ENCODE measurements around the gene SMIM30. TPM values are rescaled to one million over a fixed set of nuclear protein-coding genes. Genes with fewer than 3 reads are reported as not detected.

The SMIM30 gene
- total and polyA plus RNA-seq, 10 of the 15 experiments (the other 5 are each of a cell fraction or from before 2014, with no cell fraction given), result 42.2 to 258 (median 96.9) TPM

GRCh38 chr7:113083132-113083815, 35.1 kb downstream of the SMIM30 start (continued):
- TF ChIP-seq EP300 (IDR thresholded peaks at IDR 0.05; ENCODE audit: borderline replicate concordance in 1 of 2, control insufficient read depth in 1 of 2, low read depth in 2 of 2, low read length in 2 of 2) (no peak), ZNF217 (IDR thresholded peaks at IDR 0.05) (no peak), TARDBP (IDR thresholded peaks at IDR 0.05; ENCODE audit: borderline replicate concordance) (no peak), MYC (IDR thresholded peaks at IDR 0.05; ENCODE audit: insufficient read depth, insufficient read length, insufficient replicate concordance, low read length, severe bottlenecking) (no peak), IRF5 (IDR thresholded peaks at IDR 0.05; ENCODE audit: borderline replicate concordance) (no peak), IRF3 (IDR thresholded peaks at IDR 0.05) (no peak)

- Histone ChIP-seq H3K4me3 (no peak overlapping the region), H3K36me3 (ENCODE audit: control insufficient read depth in 2 of 2, insufficient read depth in 2 of 2, low read length in 1 of 2) (no peaks in the 10 kb centered on the region), H3K27me3 (replicated peaks in 1 of 2; ENCODE audit: control insufficient read depth in 2 of 2, insufficient read depth in 2 of 2, low read length in 1 of 2) (no peaks in the 10 kb centered on the region), H4K20me1 (ENCODE audit: control insufficient read depth, insufficient read depth) (no peaks in the 10 kb centered on the region), H3K4me2 (ENCODE audit: control insufficient read depth, insufficient read depth) (no peak overlapping the region), H3K9me3 (replicated peaks; ENCODE audit: control insufficient read depth, insufficient read depth, low read length) (no peaks in the 10 kb centered on the region), H2AFZ (ENCODE audit: control insufficient read depth, low read depth, low read length) (no peak overlapping the region), H3K9ac (ENCODE audit: control insufficient read depth, insufficient read depth, low read length) (no peak overlapping the region), H3K4me1 (ENCODE audit: control insufficient read depth, insufficient read depth, low read length) (no peaks in the 10 kb centered on the region), H3K27ac (ENCODE audit: control insufficient read depth, insufficient read depth) (no peak overlapping the region), H3K79me2 (ENCODE audit: control insufficient read depth, insufficient read depth, low read length) (no peaks in the 10 kb centered on the region)
- FAIRE-seq (no peak), DNase-seq (ENCODE audit: low read depth, low spot score) (no peak), ATAC-seq (no peak)
- POLR2A ChIA-PET, result interaction anchor here (0.7 kb wide), 1 partner anchor 898 kb away, joined by 4 read pairs; no protein-coding TSS in a partner anchor
- SMC1A ChIA-PET (ENCODE audit: uncharacterized antibody, unreplicated experiment), result interaction anchor here (1.5 kb wide), 1 partner anchor 10 kb away, joined by 4 read pairs; no protein-coding TSS in a partner anchor
- in situ Hi-C loops (cut with MboI) (no loop called here), intact Hi-C loops (cut with micrococcal nuclease; ENCODE audit: unreplicated experiment) (no loop called here)
- BruUV-seq (replicated peaks), result no TSS peak
- RAD21 ChIA-PET (ENCODE audit: unreplicated experiment), result no interaction called here
- CTCF ChIA-PET, result interaction anchor here (0.6 to 2.2 kb wide), 2 partner anchors 9 to 16 kb away, joined by 3 to 5 read pairs; no protein-coding TSS in a partner anchor
- 36% methylated on average over 2 of the region's 2 CpGs for WGBS (ENCODE audit: insufficient coverage, insufficient replicate concordance, low lambda C conversion rate, missing lambda C conversion rate)
- no peak for TF ChIP-seq JUND (IDR thresholded peaks at IDR 0.05; ENCODE audit: low read depth, low read length)
- TF ChIP-seq HSF1 (IDR thresholded peaks at IDR 0.05; ENCODE audit: low read depth, low read length), result no peak
- TF ChIP-seq ETV6 (conservative IDR thresholded peaks at IDR 0.05 in 1 of 2, IDR thresholded peaks at IDR 0.05 in 1 of 2; ENCODE audit: borderline replicate concordance in 1 of 2, low read depth in 1 of 2), result no peak
- TF ChIP-seq EP300 (IDR thresholded peaks at IDR 0.05; ENCODE audit: borderline replicate concordance in 1 of 2, control insufficient read depth in 1 of 2, low read depth in 2 of 2, low read length in 2 of 2), result no peak
- TF ChIP-seq CTCF (IDR thresholded peaks at IDR 0.05 in 2 of 3, conservative IDR thresholded peaks at IDR 0.05 in 1 of 3; ENCODE audit: control insufficient read depth in 2 of 3, extremely low read depth in 1 of 3, insufficient read depth in 1 of 3, low read depth in 3 of 3, low read length in 3 of 3), result no peak
- TF ChIP-seq TCF3 (IDR thresholded peaks at IDR 0.05; ENCODE audit: borderline replicate concordance, insufficient read depth, low read depth, low read length), result no peak
- TF ChIP-seq CREB1 (IDR thresholded peaks at IDR 0.05; ENCODE audit: low read depth), result no peak
- TF ChIP-seq NR2F1 (conservative IDR thresholded peaks at IDR 0.05), result no peak
- TF ChIP-seq HCFC1 (IDR thresholded peaks at IDR 0.05; ENCODE audit: low read length), result no peak
These were observed 40.0 kb downstream of the SMIM30 start for GRCh38 chr7:113078331-113078730.
